ENCODE data around the gene EDARADD. TPM values are rescaled to one million over a fixed set of nuclear protein-coding genes. Genes with fewer than 3 reads are reported as not detected.

The EDARADD gene
- under 1 TPM; 0.37 to 0.67 TPM for total RNA-seq
- polyA plus RNA-seq: under 1 TPM; 0.13 to 0.15 TPM

DNA sequence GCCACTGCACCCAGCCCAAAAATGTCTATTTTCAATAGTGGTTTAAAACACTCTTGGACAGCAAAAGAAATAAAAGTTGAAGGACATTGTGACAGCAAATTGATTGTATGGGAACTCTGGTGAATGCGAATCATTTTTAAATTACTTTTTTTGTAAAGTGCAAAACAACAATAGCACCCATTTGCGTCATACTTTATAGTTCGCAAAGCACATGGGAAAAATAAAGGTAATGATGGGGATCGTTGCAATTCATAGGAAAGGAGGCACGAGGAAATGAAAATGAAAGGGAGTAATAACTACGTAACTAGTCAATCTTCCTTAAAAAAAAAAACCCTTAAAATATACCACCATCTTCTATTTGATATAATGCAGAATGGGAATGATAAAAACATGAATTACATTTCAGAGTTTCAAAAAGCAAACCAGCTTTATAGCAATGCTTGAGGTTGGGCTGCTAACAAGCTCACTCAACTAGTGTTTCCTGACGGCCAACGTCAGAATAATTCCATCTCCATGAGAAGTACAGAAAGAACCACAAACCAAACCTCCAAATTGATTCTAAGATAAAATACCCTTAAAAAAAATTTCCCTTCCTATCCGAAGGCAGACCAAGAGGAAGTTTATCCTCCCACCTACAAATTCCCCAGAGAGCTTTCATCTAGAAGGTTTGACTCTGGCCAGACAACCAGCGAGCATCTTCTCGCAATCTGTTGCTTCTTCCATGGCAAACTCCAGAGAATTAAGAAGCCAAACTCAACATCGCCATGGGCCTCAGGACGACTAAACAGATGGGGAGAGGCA, at the start of gene EDARADD:
TSS of gene EDARADD (plus strand) at position 606 of the 801 bp plus-strand sequence. CDS start at position 765, 159 bp downstream.
- 81% methylated on average over 13 of the region's 13 CpGs for WGBS
- peak within 1 kb of the TSS; percentile 14 to 44 for H3K9ac ChIP-seq (ENCODE audit: low read depth in 1 of 2, low read length in 2 of 2)

DNA sequence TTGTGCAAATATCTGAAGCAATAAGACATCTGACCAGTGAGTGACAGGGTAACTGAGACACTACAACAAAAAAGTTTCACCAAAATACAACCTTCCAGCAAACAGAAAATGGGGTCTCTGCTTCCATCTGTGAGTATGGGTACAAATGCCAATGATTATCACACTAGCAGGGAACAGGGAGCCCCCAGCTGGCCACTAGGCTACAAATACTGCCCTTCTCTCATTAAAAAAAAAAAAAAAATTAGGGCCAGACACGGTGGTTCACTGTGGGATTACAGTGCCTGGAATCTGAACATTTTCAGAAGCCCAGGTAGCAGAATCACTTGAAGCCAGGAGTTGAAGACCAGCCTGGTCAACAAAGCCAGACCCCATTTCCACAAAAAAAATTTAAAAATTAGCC, 48.4 kb upstream of the EDARADD start:
- Histone ChIP-seq H3K4me1 (ENCODE audit: control insufficient read depth in 4 of 4, insufficient read depth in 4 of 4, low read length in 3 of 4) (no peaks in the 10 kb centered on the region), H3K27ac (ENCODE audit: low read depth in 1 of 2, low read length in 2 of 2) (no peak overlapping the region), H3K36me3 (ENCODE audit: control insufficient read depth in 4 of 4, insufficient read depth in 3 of 4, low read depth in 1 of 4, low read length in 3 of 4) (no peaks in the 10 kb centered on the region), H3K4me3 (ENCODE audit: low read depth in 1 of 3, low read length in 3 of 3) (no peak overlapping the region), H3K27me3 (ENCODE audit: control insufficient read depth in 4 of 4, insufficient read depth in 4 of 4, low read length in 3 of 4) (no peaks in the 10 kb centered on the region), H3K9me3 (ENCODE audit: control insufficient read depth in 4 of 4, low read length in 3 of 4) (no peaks in the 10 kb centered on the region), H3K9ac (ENCODE audit: low read depth in 1 of 2, low read length in 2 of 2) (no peak overlapping the region)
- DNase-seq (ENCODE audit: low spot score): no peak
- WGBS: 32% methylated on average over 1 of the region's 1 CpG
- TF ChIP-seq FOXA2 (IDR thresholded peaks at IDR 0.05): no peak
- TF ChIP-seq FOXA1 (IDR thresholded peaks at IDR 0.05): no peak
- no peak for TF ChIP-seq YY1 (IDR thresholded peaks at IDR 0.05)
- TF ChIP-seq, protein P1, sequence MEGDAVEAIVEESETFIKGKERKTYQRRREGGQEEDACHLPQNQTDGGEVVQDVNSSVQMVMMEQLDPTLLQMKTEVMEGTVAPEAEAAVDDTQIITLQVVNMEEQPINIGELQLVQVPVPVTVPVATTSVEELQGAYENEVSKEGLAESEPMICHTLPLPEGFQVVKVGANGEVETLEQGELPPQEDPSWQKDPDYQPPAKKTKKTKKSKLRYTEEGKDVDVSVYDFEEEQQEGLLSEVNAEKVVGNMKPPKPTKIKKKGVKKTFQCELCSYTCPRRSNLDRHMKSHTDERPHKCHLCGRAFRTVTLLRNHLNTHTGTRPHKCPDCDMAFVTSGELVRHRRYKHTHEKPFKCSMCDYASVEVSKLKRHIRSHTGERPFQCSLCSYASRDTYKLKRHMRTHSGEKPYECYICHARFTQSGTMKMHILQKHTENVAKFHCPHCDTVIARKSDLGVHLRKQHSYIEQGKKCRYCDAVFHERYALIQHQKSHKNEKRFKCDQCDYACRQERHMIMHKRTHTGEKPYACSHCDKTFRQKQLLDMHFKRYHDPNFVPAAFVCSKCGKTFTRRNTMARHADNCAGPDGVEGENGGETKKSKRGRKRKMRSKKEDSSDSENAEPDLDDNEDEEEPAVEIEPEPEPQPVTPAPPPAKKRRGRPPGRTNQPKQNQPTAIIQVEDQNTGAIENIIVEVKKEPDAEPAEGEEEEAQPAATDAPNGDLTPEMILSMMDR (IDR thresholded peaks at IDR 0.05; ENCODE audit: low read depth, low read length, missing input control): peak; percentile 37
- peak; percentile 71 to 72 for TF ChIP-seq RAD21 (IDR thresholded peaks at IDR 0.05)
- TF ChIP-seq HNF4G (IDR thresholded peaks at IDR 0.05): no peak

More for the DNA sequence above, at the start of gene EDARADD:
- TF ChIP-seq HNF4A (conservative IDR thresholded peaks at IDR 0.05) (no peak), EGR1 (IDR thresholded peaks at IDR 0.05; ENCODE audit: low read depth in 2 of 2) (no peak), FOXA2 (IDR thresholded peaks at IDR 0.05) (no peak), NR2F2 (IDR thresholded peaks at IDR 0.05) (no peak)
- TF ChIP-seq, protein P2, sequence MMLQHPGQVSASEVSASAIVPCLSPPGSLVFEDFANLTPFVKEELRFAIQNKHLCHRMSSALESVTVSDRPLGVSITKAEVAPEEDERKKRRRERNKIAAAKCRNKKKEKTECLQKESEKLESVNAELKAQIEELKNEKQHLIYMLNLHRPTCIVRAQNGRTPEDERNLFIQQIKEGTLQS (IDR thresholded peaks at IDR 0.05): no peak
- TF ChIP-seq, protein P3, sequence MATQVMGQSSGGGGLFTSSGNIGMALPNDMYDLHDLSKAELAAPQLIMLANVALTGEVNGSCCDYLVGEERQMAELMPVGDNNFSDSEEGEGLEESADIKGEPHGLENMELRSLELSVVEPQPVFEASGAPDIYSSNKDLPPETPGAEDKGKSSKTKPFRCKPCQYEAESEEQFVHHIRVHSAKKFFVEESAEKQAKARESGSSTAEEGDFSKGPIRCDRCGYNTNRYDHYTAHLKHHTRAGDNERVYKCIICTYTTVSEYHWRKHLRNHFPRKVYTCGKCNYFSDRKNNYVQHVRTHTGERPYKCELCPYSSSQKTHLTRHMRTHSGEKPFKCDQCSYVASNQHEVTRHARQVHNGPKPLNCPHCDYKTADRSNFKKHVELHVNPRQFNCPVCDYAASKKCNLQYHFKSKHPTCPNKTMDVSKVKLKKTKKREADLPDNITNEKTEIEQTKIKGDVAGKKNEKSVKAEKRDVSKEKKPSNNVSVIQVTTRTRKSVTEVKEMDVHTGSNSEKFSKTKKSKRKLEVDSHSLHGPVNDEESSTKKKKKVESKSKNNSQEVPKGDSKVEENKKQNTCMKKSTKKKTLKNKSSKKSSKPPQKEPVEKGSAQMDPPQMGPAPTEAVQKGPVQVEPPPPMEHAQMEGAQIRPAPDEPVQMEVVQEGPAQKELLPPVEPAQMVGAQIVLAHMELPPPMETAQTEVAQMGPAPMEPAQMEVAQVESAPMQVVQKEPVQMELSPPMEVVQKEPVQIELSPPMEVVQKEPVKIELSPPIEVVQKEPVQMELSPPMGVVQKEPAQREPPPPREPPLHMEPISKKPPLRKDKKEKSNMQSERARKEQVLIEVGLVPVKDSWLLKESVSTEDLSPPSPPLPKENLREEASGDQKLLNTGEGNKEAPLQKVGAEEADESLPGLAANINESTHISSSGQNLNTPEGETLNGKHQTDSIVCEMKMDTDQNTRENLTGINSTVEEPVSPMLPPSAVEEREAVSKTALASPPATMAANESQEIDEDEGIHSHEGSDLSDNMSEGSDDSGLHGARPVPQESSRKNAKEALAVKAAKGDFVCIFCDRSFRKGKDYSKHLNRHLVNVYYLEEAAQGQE (IDR thresholded peaks at IDR 0.05): no peak
- H3K4me3 ChIP-seq (ENCODE audit: low read depth in 1 of 3, low read length in 3 of 3): peak within 1 kb of the TSS; percentile 61 to 87 (median 74)
- no peak for DNase-seq (ENCODE audit: low spot score)
- H3K36me3 ChIP-seq (ENCODE audit: control insufficient read depth in 4 of 4, insufficient read depth in 3 of 4, low read depth in 1 of 4, low read length in 3 of 4): no peaks in the 10 kb centered on the region
- H3K9me3 ChIP-seq (ENCODE audit: control insufficient read depth in 4 of 4, low read length in 3 of 4): no peaks in the 10 kb centered on the region
- H3K27me3 ChIP-seq (ENCODE audit: control insufficient read depth in 4 of 4, insufficient read depth in 4 of 4, low read length in 3 of 4): peaks cover 0 to 3% (median 0%) of the 10 kb centered on the region in 4 donors
- peaks cover 0 to 16% (median 12%) of the 10 kb centered on the region in 4 donors for H3K4me1 ChIP-seq (ENCODE audit: control insufficient read depth in 4 of 4, insufficient read depth in 4 of 4, low read length in 3 of 4)
- no peak within 1 kb of the TSS for H3K27ac ChIP-seq (ENCODE audit: low read depth in 1 of 2, low read length in 2 of 2)

DNA sequence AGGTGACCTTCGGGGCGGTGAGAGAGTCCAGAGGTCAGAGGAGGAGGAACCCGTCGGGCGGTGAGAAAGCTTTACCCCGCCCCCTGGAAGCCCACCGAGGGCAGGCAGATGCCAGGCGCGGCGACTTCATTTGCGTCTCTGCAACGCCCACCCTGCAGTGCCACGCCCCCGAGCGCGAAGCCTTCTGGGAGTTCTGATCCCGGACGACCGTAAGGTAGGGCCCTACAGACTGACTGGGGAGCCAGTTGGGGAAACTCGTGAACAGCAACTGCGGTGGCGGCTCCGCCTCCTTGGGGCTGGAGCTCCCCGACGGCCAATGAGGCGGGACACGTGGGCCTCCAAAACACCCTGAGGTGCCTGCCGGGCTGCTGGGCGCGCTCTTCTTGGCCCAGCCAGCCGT, 46.0 kb upstream of the EDARADD start:
- Histone ChIP-seq H3K36me3 (ENCODE audit: control insufficient read depth in 4 of 4, insufficient read depth in 3 of 4, low read depth in 1 of 4, low read length in 3 of 4) (no peaks in the 10 kb centered on the region), H3K9me3 (ENCODE audit: control insufficient read depth in 4 of 4, low read length in 3 of 4) (no peaks in the 10 kb centered on the region), H3K9ac (ENCODE audit: low read depth in 1 of 2, low read length in 2 of 2) (no peak overlapping the region), H3K4me1 (ENCODE audit: control insufficient read depth in 4 of 4, insufficient read depth in 4 of 4, low read length in 3 of 4) (no peaks in the 10 kb centered on the region), H3K27ac (ENCODE audit: low read depth in 1 of 2, low read length in 2 of 2) (no peak overlapping the region), H3K4me3 (ENCODE audit: low read depth in 1 of 3, low read length in 3 of 3) (no peak overlapping the region), H3K27me3 (ENCODE audit: control insufficient read depth in 4 of 4, insufficient read depth in 4 of 4, low read length in 3 of 4) (no peaks in the 10 kb centered on the region)
- 79% methylated on average over 31 of the region's 31 CpGs for WGBS
- DNase-seq (ENCODE audit: low spot score): no peak
- TF ChIP-seq, protein P4, sequence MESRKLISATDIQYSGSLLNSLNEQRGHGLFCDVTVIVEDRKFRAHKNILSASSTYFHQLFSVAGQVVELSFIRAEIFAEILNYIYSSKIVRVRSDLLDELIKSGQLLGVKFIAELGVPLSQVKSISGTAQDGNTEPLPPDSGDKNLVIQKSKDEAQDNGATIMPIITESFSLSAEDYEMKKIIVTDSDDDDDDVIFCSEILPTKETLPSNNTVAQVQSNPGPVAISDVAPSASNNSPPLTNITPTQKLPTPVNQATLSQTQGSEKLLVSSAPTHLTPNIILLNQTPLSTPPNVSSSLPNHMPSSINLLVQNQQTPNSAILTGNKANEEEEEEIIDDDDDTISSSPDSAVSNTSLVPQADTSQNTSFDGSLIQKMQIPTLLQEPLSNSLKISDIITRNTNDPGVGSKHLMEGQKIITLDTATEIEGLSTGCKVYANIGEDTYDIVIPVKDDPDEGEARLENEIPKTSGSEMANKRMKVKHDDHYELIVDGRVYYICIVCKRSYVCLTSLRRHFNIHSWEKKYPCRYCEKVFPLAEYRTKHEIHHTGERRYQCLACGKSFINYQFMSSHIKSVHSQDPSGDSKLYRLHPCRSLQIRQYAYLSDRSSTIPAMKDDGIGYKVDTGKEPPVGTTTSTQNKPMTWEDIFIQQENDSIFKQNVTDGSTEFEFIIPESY (IDR thresholded peaks at IDR 0.05): no peak
- TF ChIP-seq, protein P3 (IDR thresholded peaks at IDR 0.05): no peak

Measured in liver (tissue), 9 donors.